ENCODE measurements around the gene ADA.

GRCh38 chr20:44609516-44610312, 41.8 kb downstream of the ADA start:
- TF ChIP-seq ESRRG (CRISPR knock-in tag; IDR thresholded peaks at IDR 0.05) (no peak), ISL1 (CRISPR knock-in tag; IDR thresholded peaks at IDR 0.05) (no peak), PATZ1 (CRISPR knock-in tag; IDR thresholded peaks at IDR 0.05; ENCODE audit: borderline replicate concordance) (no peak), RARB (CRISPR knock-in tag; IDR thresholded peaks at IDR 0.05) (no peak)

All from SK-N-SH treated with all-trans-retinoic acid at 6 μM for 48 hours (cell line).